Measurements from ENCODE around the gene FAM200B.

FAM200B gene

GRCh38 chr4:15692602-15693001 lies 11.0 kb downstream of the FAM200B start:
- Histone ChIP-seq H3K27ac (ENCODE audit: low read length) (no peak overlapping the region), H3K4me3 (ENCODE audit: low read length) (no peak overlapping the region), H4K20me1 (ENCODE audit: insufficient read depth, low read length) (no peaks in the 10 kb centered on the region), H3K9ac (ENCODE audit: low read length) (no peak overlapping the region), H3K36me3 (replicated peaks; ENCODE audit: low read depth, low read length) (peaks cover under 1% of the 10 kb centered on the region), H2AFZ (ENCODE audit: low read depth, low read length) (no peak overlapping the region), H3K4me2 (ENCODE audit: low read length) (no peak overlapping the region), H3K9me3 (ENCODE audit: insufficient read depth, low read length) (no peaks in the 10 kb centered on the region), H3K79me2 (ENCODE audit: low read length) (no peaks in the 10 kb centered on the region), H3K4me1 (ENCODE audit: low read length) (no peaks in the 10 kb centered on the region), H3K27me3 (ENCODE audit: low read depth, low read length) (no peaks in the 10 kb centered on the region)
- TF ChIP-seq EZH2phosphoT487 (IDR thresholded peaks at IDR 0.05; ENCODE audit: low read depth) (no peak), CTCF (IDR thresholded peaks at IDR 0.05; ENCODE audit: low read depth, low read length) (no peak)

- no peak overlapping the region for H3K4me2 ChIP-seq (ENCODE audit: low read length)
- no peak overlapping the region for H3K27ac ChIP-seq (ENCODE audit: low read length)
- no peaks in the 10 kb centered on the region for H3K79me2 ChIP-seq (ENCODE audit: low read length)
- H3K9ac ChIP-seq (ENCODE audit: low read length), result no peak overlapping the region
- H3K9me3 ChIP-seq (ENCODE audit: insufficient read depth, low read length), result peaks cover 3% of the 10 kb centered on the region; the same call in 1 of the 2 replicates
- no peaks in the 10 kb centered on the region for H3K27me3 ChIP-seq (ENCODE audit: low read depth, low read length)
- H3K4me3 ChIP-seq (ENCODE audit: low read length), result no peak overlapping the region
- H4K20me1 ChIP-seq (ENCODE audit: insufficient read depth, low read length), result no peaks in the 10 kb centered on the region
- TF ChIP-seq CTCF (IDR thresholded peaks at IDR 0.05; ENCODE audit: low read depth, low read length) (no peak), EZH2phosphoT487 (IDR thresholded peaks at IDR 0.05; ENCODE audit: low read depth) (no peak)
- H3K36me3 ChIP-seq (replicated peaks; ENCODE audit: low read depth, low read length), result no peaks in the 10 kb centered on the region
- H3K4me1 ChIP-seq (ENCODE audit: low read length), result no peaks in the 10 kb centered on the region
- no peak overlapping the region for H2AFZ ChIP-seq (ENCODE audit: low read depth, low read length)
These were observed 12.8 kb downstream of the FAM200B start for GRCh38 chr4:15694431-15694830.

GRCh38 chr4:15695240-15695699 lies 13.6 kb downstream of the FAM200B start:
- TF ChIP-seq CTCF (IDR thresholded peaks at IDR 0.05; ENCODE audit: low read depth, low read length), result no peak
- TF ChIP-seq EZH2phosphoT487 (IDR thresholded peaks at IDR 0.05; ENCODE audit: low read depth), result no peak
- Histone ChIP-seq H4K20me1 (ENCODE audit: insufficient read depth, low read length) (no peaks in the 10 kb centered on the region), H3K4me2 (ENCODE audit: low read length) (no peak overlapping the region), H2AFZ (ENCODE audit: low read depth, low read length) (no peak overlapping the region), H3K27ac (ENCODE audit: low read length) (no peak overlapping the region), H3K4me3 (ENCODE audit: low read length) (no peak overlapping the region), H3K9me3 (ENCODE audit: insufficient read depth, low read length) (peaks cover 6% of the 10 kb centered on the region), H3K79me2 (ENCODE audit: low read length) (no peaks in the 10 kb centered on the region), H3K9ac (ENCODE audit: low read length) (no peak overlapping the region), H3K27me3 (ENCODE audit: low read depth, low read length) (no peaks in the 10 kb centered on the region), H3K36me3 (replicated peaks; ENCODE audit: low read depth, low read length) (no peaks in the 10 kb centered on the region), H3K4me1 (ENCODE audit: low read length) (no peaks in the 10 kb centered on the region)

GRCh38 chr4:15695729-15696128 lies 14.1 kb downstream of the FAM200B start:
- H3K4me1 ChIP-seq (ENCODE audit: low read length), result no peaks in the 10 kb centered on the region
- no peaks in the 10 kb centered on the region for H3K79me2 ChIP-seq (ENCODE audit: low read length)
- H3K4me2 ChIP-seq (ENCODE audit: low read length), result no peak overlapping the region
- no peak for TF ChIP-seq CTCF (IDR thresholded peaks at IDR 0.05; ENCODE audit: low read depth, low read length)
- TF ChIP-seq EZH2phosphoT487 (IDR thresholded peaks at IDR 0.05; ENCODE audit: low read depth), result no peak
- no peak overlapping the region for H3K27ac ChIP-seq (ENCODE audit: low read length)
- H2AFZ ChIP-seq (ENCODE audit: low read depth, low read length), result no peak overlapping the region
- H3K9me3 ChIP-seq (ENCODE audit: insufficient read depth, low read length), result peaks cover 6% of the 10 kb centered on the region
- no peaks in the 10 kb centered on the region for H4K20me1 ChIP-seq (ENCODE audit: insufficient read depth, low read length)
- H3K9ac ChIP-seq (ENCODE audit: low read length), result no peak overlapping the region
- H3K36me3 ChIP-seq (replicated peaks; ENCODE audit: low read depth, low read length), result no peaks in the 10 kb centered on the region
- H3K4me3 ChIP-seq (ENCODE audit: low read length), result no peak overlapping the region
- no peaks in the 10 kb centered on the region for H3K27me3 ChIP-seq (ENCODE audit: low read depth, low read length)

Measured in OCI-LY3 (cell line).